ENCODE measurements around the gene TTC5.
A peak's percentile ranks its signal among the peaks of the same experiment; 100 is the strongest.
"Not testable (repeated sequence)": the region's sequence is repeated elsewhere in the genome, so short reads cannot be mapped to it uniquely, and the experiment has no call there.

The TTC5 gene

GRCh38 chr14:20305265-20306078, at the start of gene TTC5:
TTC5 (minus strand) TSS chr14:20305951; CDS start chr14:20305937, 14 bp downstream.
- peak; percentile 94 for DNase-seq

- no peak for DNase-seq
These were observed 45.1 kb upstream of the TTC5 start for GRCh38 chr14:20350860-20351259.

GRCh38 chr14:20350282-20350681, 44.5 kb upstream of the TTC5 start:
- no peak for DNase-seq

- no peak for DNase-seq
These were observed 42.0 kb upstream of the TTC5 start for GRCh38 chr14:20347747-20348146.

- no peak for DNase-seq
These were observed 41.0 kb upstream of the TTC5 start for GRCh38 chr14:20346713-20347112.

- no peak for DNase-seq
These were observed 39.6 kb upstream of the TTC5 start for GRCh38 chr14:20345366-20345765.

GRCh38 chr14:20343862-20344220, 38.1 kb upstream of the TTC5 start:
- DNase-seq, result no peak

- peak; percentile 88 for DNase-seq
These were observed 37.5 kb upstream of the TTC5 start, which contains the start of gene PARP2 for GRCh38 chr14:20343092-20343861. PARP2 (plus strand) TSS chr14:20343635; CDS start chr14:20343642, 7 bp downstream.

GRCh38 chr14:20341646-20342045, 35.9 kb upstream of the TTC5 start:
- DNase-seq, result no peak

- not testable (repeated sequence) for DNase-seq
These were observed 35.3 kb upstream of the TTC5 start for GRCh38 chr14:20341032-20341431.

GRCh38 chr14:20334017-20334416, 28.3 kb upstream of the TTC5 start:
- DNase-seq, result no peak

GRCh38 chr14:20333494-20333841, 27.7 kb upstream of the TTC5 start:
- DNase-seq, result no peak

- DNase-seq, result peak; percentile 38
These were observed 27.2 kb upstream of the TTC5 start, which contains the start of gene CCNB1IP1 for GRCh38 chr14:20332788-20333493. CCNB1IP1 (minus strand) TSS chr14:20333279; CDS start chr14:20316523, 16,756 bp downstream.

- DNase-seq, result no peak
These were observed 26.7 kb upstream of the TTC5 start for GRCh38 chr14:20332431-20332787.

- no peak for DNase-seq
These were observed 25.4 kb upstream of the TTC5 start for GRCh38 chr14:20331053-20331613.

- DNase-seq, result no peak
These were observed 23.6 kb upstream of the TTC5 start for GRCh38 chr14:20329355-20329754.

- DNase-seq, result no peak
These were observed 23.0 kb upstream of the TTC5 start for GRCh38 chr14:20328705-20329104.

GRCh38 chr14:20327005-20327869, 21.5 kb upstream of the TTC5 start:
- no peak for DNase-seq

- DNase-seq, result no peak
These were observed 12.0 kb upstream of the TTC5 start for GRCh38 chr14:20317720-20318119.

GRCh38 chr14:20314026-20314425, 8.3 kb upstream of the TTC5 start:
- DNase-seq, result no peak

- no peak for DNase-seq
These were observed 300 bp upstream of the TTC5 start for GRCh38 chr14:20306079-20306423.

- DNase-seq, result no peak
These were observed 3.6 kb downstream of the TTC5 start for GRCh38 chr14:20302042-20302755.
